HEK293 (cell line): ENCODE results near the gene SMAD1.

Experiments
- ZBTB7A ChIP-seq: fragments of 450-650 bp; formaldehyde crosslinking; IDR thresholded peaks from 2 replicates; pipeline ENCODE4 v1.5.1; 2016; ENCODE audit warnings: low read depth, missing biosample characterization, missing genetic modification characterization
- ZNF274 ChIP-seq, 2 experiments: fragments of 200-500 bp in 1 of 2; fragments of 450-650 bp in 1 of 2; sonication (Bioruptor generic) in 1 of 2; formaldehyde crosslinking in 1 of 2; IDR thresholded peaks; 2 replicates each; pipeline versions ENCODE4 v1.5.1 to v1.6.1; 2014 to 2016; ENCODE audit warnings: borderline replicate concordance in 1 of 2, inconsistent platforms in 1 of 2, low read length in 1 of 2, missing biosample characterization in 1 of 2, missing genetic modification characterization in 1 of 2
- TF ChIP-seq, protein P1 (sequence below): fragments of 450-650 bp; formaldehyde crosslinking; IDR thresholded peaks from 2 replicates; pipeline ENCODE4 v1.5.1; 2016; ENCODE audit warnings: missing biosample characterization, missing genetic modification characterization
- TF ChIP-seq, protein P2 (sequence below): fragments of 450-650 bp; formaldehyde crosslinking; IDR thresholded peaks from 2 replicates; pipeline ENCODE4 v1.5.1; 2016; ENCODE audit warnings: missing biosample characterization, missing genetic modification characterization

- no peak for TF ChIP-seq ZNF274 (IDR thresholded peaks at IDR 0.05; ENCODE audit: low read length)
- TF ChIP-seq ZNF274 (tag by site-specific recombination; IDR thresholded peaks at IDR 0.05; ENCODE audit: borderline replicate concordance) = no peak
- TF ChIP-seq, protein P1, sequence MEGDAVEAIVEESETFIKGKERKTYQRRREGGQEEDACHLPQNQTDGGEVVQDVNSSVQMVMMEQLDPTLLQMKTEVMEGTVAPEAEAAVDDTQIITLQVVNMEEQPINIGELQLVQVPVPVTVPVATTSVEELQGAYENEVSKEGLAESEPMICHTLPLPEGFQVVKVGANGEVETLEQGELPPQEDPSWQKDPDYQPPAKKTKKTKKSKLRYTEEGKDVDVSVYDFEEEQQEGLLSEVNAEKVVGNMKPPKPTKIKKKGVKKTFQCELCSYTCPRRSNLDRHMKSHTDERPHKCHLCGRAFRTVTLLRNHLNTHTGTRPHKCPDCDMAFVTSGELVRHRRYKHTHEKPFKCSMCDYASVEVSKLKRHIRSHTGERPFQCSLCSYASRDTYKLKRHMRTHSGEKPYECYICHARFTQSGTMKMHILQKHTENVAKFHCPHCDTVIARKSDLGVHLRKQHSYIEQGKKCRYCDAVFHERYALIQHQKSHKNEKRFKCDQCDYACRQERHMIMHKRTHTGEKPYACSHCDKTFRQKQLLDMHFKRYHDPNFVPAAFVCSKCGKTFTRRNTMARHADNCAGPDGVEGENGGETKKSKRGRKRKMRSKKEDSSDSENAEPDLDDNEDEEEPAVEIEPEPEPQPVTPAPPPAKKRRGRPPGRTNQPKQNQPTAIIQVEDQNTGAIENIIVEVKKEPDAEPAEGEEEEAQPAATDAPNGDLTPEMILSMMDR = no peak
- TF ChIP-seq, protein P2, sequence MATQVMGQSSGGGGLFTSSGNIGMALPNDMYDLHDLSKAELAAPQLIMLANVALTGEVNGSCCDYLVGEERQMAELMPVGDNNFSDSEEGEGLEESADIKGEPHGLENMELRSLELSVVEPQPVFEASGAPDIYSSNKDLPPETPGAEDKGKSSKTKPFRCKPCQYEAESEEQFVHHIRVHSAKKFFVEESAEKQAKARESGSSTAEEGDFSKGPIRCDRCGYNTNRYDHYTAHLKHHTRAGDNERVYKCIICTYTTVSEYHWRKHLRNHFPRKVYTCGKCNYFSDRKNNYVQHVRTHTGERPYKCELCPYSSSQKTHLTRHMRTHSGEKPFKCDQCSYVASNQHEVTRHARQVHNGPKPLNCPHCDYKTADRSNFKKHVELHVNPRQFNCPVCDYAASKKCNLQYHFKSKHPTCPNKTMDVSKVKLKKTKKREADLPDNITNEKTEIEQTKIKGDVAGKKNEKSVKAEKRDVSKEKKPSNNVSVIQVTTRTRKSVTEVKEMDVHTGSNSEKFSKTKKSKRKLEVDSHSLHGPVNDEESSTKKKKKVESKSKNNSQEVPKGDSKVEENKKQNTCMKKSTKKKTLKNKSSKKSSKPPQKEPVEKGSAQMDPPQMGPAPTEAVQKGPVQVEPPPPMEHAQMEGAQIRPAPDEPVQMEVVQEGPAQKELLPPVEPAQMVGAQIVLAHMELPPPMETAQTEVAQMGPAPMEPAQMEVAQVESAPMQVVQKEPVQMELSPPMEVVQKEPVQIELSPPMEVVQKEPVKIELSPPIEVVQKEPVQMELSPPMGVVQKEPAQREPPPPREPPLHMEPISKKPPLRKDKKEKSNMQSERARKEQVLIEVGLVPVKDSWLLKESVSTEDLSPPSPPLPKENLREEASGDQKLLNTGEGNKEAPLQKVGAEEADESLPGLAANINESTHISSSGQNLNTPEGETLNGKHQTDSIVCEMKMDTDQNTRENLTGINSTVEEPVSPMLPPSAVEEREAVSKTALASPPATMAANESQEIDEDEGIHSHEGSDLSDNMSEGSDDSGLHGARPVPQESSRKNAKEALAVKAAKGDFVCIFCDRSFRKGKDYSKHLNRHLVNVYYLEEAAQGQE (tag by site-specific recombination) = no peak
- no peak for TF ChIP-seq ZBTB7A (tag by site-specific recombination)
These were observed 21.2 kb downstream of the SMAD1 start for GRCh38 chr4:145502809-145503208.
